ENCODE measurements around the gene ZNHIT3. TPM values are rescaled to one million over a fixed set of nuclear protein-coding genes. Genes with fewer than 3 reads are reported as not detected.

ZNHIT3 gene
- total RNA-seq, 1 donor: 17.7 TPM

GRCh38 chr17:36461330-36462110, 25.0 kb upstream of the ZNHIT3 start:
- no peak for TF ChIP-seq CTCF (IDR thresholded peaks at IDR 0.05; ENCODE audit: insufficient read depth, low read depth, low read length)
- no peak for DNase-seq (ENCODE audit: low read depth)
- no peak overlapping the region for H3K4me3 ChIP-seq (ENCODE audit: low read depth, low read length)

GRCh38 chr17:36463916-36464764, 22.3 kb upstream of the ZNHIT3 start:
- H3K4me3 ChIP-seq (ENCODE audit: low read depth, low read length): no peak overlapping the region
- DNase-seq (ENCODE audit: low read depth): peak; percentile 72
- no peak for TF ChIP-seq CTCF (IDR thresholded peaks at IDR 0.05; ENCODE audit: insufficient read depth, low read depth, low read length)

GRCh38 chr17:36464765-36465088, 21.8 kb upstream of the ZNHIT3 start:
- H3K4me3 ChIP-seq (ENCODE audit: low read depth, low read length): no peak overlapping the region
- DNase-seq (ENCODE audit: low read depth): no peak
- no peak for TF ChIP-seq CTCF (IDR thresholded peaks at IDR 0.05; ENCODE audit: insufficient read depth, low read depth, low read length)

GRCh38 chr17:36468903-36469635, 17.4 kb upstream of the ZNHIT3 start:
- H3K4me3 ChIP-seq (ENCODE audit: low read depth, low read length): no peak overlapping the region
- DNase-seq (ENCODE audit: low read depth): no peak
- no peak for TF ChIP-seq CTCF (IDR thresholded peaks at IDR 0.05; ENCODE audit: insufficient read depth, low read depth, low read length)

- no peak for TF ChIP-seq CTCF (IDR thresholded peaks at IDR 0.05; ENCODE audit: insufficient read depth, low read depth, low read length)
- H3K4me3 ChIP-seq (ENCODE audit: low read depth, low read length): no peak overlapping the region
- DNase-seq (ENCODE audit: low read depth): no peak
These were observed 16.7 kb upstream of the ZNHIT3 start for GRCh38 chr17:36469733-36470132.

GRCh38 chr17:36470499-36470898, 16.0 kb upstream of the ZNHIT3 start:
- DNase-seq (ENCODE audit: low read depth): no peak
- H3K4me3 ChIP-seq (ENCODE audit: low read depth, low read length): no peak overlapping the region
- TF ChIP-seq CTCF (IDR thresholded peaks at IDR 0.05; ENCODE audit: insufficient read depth, low read depth, low read length): no peak

Data from fibroblast of villous mesenchyme (primary cell).